B cell (primary cell): ENCODE results near the gene NLRP1.

Experiments
- CTCF ChIP-seq: fragments of 200-600 bp; IDR thresholded peaks from one replicate; pipeline ENCODE4 v1.8.0; 2022; ENCODE audit warnings: antibody characterized with exemption, mild to moderate bottlenecking
- EZH2 ChIP-seq: IDR thresholded peaks from 2 replicates; pipeline ENCODE4 v1.6.1; 2012; ENCODE audit warnings: borderline replicate concordance, low read depth, mild to moderate bottlenecking, moderate library complexity, low read length; ENCODE audit not compliant: insufficient read depth, poor library complexity, severe bottlenecking

- TF ChIP-seq CTCF: no peak
- TF ChIP-seq EZH2: no peak
These were observed 73.5 kb downstream of the NLRP1 start for GRCh38 chr17:5510771-5511170.
